GM19193 (cell line): ENCODE results near the gene ADARB2.

Experiments used
- POLR2A ChIP-seq: IDR thresholded peaks from 4 replicates; pipeline ENCODE4 v1.6.1; 2011; ENCODE audit not compliant: insufficient read depth, insufficient read length; ENCODE audit errors: extremely low read depth

The ADARB2 gene

DNA sequence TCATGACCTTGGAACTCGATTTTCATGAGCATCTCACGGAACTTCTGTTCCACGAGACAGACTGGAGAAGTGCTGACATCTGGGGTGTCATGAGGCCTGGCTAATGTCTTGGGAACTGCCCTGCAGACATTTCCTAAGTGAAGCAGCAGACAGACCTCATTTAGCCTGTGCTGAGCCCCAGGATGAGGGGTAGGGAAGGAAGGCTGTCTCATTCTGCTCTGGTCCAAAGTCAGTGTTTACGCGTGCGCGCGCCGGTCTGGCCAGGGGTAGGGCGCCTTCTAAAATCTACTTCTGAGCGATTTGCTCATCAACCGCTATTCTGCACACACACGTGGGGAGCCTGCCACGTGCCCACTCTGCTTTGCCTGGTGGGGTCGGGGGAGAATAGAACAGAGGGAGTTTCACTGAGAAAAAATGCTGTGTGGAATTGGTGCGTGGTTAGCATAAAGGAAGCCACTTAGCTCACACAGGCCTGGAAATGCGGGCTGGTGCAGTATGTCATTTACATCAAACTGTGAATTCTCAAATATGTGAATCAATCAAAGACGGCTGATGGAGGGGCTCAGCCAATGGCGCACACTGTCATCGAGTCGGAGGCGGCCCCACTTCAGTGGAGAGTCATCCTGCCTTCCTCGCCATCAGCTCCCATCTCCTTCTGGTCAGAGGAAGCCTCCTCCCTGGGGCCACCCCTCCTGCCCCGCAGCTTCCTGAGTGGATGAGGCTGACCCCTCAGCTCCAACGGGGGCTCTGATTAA, 335.1 kb downstream of the ADARB2 start:
- no peak for TF ChIP-seq POLR2A

DNA sequence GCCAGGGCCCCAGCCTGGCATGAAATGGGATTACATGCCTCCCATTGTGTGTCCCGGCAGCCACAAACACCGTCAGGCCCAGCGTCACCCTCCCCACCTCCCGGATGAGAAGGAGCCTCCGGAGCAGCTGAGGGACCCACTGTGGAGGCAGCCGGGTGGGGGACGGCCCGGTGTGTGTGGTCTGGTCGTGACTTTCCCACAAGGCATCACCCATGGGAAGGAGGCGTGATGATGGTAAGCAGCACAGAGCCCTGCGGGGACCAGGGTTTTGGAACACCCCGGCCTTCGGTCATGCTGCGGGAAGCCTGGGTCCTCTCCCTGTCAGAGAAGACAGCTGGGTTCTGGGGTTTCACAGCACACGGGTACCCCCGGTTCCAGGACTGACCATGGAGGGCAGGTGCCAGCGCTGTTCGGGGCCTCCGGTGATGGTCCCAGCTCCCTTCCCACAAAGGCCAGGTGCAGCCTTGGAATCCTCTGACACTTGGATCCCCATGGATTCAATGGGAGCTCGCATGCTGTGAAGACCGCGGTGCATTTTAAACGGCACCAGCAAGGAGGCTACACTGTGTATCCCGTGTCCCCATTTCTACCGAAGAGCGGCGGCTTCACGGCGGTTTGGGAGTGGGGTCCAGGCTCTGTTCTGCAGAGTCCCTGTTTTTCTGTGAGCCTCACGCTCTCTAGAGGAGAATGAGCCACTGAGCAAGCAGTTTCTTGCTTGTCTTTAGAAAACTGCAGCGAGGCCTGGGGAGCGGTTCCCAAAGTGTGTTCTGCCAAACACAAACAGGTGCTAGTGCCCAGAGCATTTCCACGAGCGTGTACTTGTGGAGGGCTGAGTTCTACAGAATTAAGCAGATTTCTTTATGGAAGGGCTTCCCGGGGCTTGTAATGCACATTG, 336.0 kb downstream of the ADARB2 start:
- no peak for TF ChIP-seq POLR2A

DNA sequence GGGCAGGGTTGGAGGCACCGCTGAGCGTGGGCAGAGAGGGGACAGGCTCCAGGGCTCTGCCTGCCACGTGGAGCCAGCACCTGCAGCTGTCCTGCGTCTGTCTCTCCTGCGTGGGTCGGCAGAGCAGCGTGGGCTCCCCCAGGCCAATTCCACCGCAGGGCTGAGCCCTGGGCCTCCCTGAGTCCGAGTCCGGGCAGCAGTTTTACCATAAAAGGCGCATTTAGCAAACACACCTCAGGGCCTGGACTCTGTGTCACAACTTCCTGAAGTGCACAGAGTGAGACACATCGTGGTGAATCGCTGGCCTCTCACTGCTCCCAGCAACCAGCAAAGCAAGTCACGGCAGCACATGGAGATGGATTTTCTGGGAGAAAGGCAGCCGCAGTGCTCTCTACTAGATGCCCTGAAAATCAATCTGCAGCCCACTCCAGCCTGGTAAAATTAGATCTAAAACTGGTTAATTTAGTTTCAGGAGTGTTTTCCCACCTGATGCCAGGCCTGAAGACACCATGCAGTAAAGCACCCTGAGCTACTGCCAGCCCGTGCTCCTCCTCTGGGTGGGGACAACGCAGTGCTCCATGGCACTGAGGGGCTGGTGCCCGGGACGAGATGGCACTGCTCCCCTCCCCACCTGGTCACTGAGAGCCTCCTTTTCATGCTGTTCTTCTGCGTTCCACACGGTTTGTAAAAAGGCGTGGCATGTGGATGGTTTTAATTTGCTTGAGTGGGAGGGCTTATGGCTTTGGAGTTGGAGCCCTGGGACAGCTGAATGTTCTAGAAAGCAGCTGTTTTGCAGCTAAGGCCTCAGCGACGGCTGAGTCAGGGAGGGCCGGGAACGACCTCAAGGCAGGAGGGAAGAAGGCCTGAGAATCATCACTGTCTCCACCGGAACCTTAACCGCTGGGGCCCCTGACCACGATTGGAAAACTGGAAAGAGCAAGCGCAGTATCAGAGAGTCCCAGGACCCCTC, 336.9 kb downstream of the ADARB2 start:
- TF ChIP-seq POLR2A, result no peak

DNA sequence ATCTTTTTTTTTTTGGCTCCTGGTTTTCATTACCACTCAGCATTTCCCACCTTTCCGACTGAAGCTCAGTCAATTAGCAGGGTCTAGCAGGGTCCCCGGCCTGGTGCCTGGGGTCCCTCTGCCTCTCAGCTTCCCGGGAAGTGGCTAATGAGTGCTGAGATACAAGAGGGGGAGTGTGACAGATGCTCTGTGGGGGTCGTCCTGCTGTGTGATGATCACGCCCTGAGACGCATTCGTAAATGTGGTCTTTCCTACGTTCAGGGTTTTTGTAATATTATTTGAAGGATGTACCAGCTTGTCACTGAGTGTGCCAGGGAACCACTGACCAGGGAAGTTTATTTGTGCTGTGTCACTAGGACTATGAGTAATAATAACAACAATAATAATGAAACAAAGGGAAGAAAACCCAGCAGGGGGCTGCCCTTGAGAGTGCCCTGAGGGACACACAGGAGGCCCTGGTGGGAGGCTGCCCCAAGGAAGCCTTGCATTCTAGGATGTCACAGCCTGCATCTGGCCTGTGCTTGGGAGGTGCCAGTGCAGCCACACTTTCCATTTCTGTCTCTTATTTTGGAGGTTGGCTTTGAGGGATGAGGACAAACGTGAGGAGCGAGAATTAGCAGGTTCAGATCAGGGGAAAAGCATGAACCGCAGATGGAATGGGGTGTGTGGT, 337.8 kb downstream of the ADARB2 start:
- TF ChIP-seq POLR2A, result no peak

DNA sequence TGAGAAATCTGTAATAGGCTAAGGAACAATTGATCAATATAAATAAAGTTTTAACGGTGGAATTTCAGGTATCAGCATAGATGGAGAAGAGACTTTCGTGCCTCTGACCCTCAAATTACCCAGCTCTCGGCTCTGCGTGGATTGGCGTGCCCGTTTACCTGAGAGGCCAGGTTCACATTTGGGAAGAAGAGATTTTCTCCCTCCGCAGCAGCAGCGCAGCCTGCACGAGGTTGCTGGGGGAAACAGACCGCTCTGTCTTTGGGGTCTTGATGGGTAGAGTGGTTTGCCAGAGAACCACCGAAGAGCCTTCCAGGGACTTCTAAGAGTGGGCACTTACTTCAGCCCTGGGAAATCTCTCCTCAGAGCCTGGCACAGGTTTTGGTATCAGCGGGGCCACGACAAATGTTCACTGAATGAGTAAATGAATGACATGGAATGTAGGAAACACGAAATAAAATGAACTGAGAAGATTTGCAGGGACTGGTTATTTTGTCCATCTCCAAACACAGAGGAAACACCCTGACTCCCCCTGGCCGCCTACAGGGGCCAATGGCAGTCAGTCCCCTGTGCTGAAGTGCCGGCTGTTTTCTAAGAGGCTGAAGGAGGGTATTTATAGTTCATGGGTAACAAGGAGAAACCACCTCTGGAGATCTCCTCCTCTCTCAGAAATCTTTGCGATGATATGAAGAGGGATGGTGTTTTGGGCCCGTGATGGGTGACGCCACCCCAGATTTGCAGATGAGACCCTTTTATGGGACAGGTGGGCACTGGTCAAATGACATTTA, 338.5 kb downstream of the ADARB2 start:
- no peak for TF ChIP-seq POLR2A

DNA sequence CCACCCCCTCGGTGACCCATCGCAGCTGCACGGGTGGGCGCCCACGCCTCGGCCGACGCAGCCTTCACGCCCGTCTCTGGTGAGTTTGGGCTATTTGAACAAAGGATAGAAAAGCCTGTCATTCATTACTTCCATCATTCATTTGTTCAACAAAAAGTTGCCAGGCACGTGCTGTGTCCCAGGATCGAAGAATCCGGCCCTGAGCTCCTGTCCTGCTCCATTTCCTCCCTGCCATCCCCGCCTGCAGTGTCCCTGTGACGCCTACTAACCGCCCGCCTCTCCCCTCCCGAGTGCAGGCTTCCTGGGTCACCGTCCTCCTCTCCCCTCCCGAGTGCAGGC, 341.1 kb downstream of the ADARB2 start:
- no peak for TF ChIP-seq POLR2A

DNA sequence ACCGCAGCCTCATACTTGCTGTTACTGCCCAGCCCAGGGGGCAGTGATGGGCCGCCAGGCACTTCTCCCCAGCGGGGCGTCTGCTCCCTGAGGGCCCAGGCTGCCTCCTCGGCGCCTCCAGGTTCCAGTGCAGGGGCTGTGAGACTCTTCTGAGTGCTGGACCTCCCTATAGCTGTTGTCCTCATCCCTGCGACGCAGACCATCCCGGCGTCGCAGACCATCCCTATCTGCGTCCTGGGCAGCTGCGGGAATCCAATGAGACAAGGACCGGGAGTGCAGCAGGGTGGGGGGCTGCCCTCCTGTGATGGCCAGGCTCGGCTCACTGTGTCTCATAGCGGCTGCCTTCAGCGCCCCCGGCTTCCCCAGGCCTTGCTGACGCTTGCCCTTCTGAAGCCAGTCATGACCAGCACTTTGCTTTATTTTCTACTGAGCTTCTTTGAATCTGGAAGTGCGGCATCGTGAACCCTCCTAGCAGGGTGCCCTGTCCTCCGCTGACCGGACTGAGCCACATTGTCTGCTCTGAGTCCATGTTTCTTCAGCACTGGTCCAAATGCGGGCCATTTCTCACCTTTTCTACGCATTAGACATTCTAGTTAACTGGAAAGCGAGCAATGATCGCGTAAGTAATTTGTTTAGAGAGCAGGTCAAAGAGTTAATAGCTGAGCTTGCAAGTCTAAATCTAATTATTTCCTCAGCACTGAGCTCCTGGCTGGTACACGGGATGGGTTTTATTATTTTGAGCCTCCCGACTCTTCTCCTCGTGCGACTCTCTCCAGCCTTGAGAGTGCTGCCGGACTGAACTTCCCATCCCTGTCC, 341.6 kb downstream of the ADARB2 start:
- TF ChIP-seq POLR2A, result no peak

DNA sequence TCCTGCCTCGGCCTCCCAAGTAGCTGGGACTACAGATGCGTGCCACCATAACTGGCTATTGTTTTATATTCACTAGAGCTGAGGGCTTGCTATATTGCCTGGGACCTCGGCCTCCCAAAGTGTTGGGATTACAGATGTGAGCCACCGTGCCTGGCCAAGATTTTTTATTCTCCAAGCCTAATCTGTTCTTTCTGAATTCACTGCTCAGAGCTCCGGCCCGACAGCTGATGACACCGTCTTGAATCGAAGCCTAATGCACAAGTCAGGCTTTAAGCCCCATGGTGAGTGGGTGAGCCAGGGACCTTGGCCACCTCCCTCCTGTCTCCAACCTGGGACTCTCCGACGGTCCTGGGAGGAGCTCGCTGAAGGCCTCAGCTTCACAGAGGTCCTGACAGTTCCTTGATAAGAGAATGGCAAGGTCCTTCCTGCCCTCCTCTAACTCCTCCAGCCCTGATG, 342.3 kb downstream of the ADARB2 start:
- no peak for TF ChIP-seq POLR2A

DNA sequence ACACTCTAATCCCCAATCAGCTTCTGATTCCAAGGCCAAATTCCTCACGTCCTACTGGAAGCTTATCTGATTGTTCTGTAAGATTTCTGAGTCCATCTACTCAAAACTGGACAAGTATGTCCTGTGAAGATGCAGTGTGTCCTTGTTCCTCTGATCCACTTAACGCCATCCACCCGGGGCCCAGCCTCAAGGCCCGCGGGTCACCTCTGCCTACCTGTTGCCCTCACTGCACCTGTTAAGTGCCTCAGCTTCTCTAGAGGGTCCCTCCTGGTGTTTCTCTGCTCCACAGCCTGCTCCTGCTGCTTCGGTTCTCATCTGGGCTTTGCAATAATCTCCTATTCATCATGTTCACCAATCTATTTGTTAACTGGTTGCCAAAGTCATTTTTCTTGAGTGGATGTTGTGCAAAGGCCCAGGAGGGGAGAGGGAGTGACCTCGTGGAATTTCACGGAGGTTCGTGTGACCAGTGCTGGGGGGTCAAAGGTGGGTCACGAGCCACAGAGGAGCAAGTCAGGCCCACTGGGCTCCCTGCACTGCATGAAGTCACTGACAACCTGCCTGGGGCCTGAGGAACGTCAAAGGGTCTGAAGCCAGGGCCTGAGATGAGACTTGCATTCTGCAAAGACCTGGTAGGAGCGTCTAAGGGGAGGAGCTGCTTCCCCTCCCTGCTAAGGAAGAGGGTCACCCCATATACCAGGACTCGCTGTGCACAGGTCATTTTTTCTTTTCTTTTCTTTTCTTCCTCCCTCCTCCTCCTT, 343.0 kb downstream of the ADARB2 start:
- no peak for TF ChIP-seq POLR2A

DNA sequence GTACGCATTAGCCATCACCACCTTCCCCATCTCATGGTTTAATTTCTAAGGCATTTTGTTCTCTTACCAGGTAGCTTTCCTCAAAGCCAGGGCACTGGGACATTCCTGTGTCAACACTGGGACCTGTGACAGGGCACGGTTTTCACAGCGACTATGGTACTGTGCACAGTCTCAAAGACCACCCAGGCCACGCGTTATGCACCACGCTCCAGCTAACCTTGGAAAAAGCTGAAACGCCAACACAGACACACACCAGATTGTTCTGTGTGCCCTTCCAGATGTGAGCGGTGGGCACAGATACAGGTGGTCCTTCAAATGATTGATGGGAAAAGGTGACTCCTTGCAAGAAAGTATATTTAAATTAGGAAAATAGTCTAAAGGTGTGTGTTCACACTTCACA, 343.8 kb downstream of the ADARB2 start:
- no peak for TF ChIP-seq POLR2A

DNA sequence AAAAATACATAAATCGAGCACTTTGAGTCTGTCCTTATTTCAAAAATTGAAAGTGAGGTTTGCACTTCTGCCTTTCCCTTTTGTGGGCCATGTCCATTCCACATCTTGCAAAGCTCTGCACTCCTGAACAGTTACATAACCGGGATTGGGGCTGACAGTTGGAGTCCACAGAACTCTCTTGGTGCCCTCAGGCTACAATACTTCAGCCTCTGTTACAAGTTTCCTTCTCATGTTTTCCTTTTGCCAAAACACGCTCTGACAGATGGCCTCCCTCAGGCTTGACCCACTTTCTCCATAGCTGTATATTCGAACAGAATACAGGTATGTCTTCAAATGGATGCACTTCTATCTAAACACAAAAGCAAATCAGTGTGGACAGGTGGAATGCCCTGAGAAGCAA, 345.2 kb downstream of the ADARB2 start:
- no peak for TF ChIP-seq POLR2A

DNA sequence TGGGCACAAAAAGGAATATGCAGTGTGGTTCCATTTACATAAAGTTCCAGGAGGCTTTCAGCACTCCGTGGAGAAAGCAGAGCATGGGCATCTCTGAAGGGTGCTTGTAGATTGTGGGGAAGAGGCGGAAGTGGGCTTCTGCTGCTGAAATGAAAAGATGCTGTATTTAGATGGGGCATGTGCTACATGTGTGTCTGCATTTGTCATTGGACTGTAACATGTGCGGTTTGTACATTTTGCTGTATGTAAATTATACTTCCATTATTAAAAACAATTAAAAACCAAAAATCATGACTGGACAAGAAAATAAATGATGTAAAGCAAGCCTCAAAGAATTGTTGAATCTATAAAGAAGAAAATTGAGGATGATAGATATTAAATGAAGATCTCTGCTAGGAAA, 347.1 kb downstream of the ADARB2 start:
- no peak for TF ChIP-seq POLR2A

DNA sequence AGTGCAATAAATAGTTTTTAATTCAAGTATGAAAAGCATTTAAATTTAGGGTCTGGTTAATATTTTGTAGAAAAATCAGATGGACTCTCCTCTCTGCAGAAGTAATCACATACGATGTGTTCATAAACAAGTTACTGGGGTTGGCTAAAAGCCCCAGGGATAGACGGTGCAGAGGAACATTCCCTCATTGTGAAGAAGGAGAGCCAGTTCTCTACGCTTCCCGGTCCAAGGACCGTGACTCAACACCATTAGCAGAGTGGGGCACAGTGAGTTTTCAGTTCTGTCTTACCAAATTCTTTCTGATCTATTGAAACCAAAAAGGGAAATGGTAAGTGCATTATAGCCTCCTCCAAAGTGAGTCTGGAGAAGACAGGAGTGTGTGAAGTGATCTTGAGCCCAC, 353.3 kb downstream of the ADARB2 start:
- TF ChIP-seq POLR2A, result no peak

DNA sequence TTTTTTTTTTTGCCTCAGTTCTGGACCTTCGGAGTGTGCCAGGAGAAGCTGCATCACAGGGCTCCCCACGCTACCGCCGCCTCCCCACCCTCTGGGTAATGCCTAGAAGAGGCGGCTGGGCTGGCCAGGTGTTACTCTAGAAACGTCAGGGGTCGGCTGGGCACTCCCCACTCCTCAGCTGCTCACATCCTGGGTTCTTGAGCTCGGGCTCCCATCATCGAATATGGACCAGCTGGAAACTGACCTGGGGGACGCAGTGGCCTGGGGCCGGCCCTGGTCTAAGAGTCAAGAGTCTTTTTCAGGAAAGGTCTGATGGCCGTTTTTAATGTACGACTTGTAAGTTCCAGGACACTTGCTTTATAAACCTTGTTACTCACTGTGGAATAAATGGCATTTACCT, 354.6 kb downstream of the ADARB2 start:
- TF ChIP-seq POLR2A, result no peak
